GM12801 (cell line): ENCODE data around the gene MUSTN1.

Source experiments
- CTCF ChIP-seq: IDR thresholded peaks from one replicate; pipeline ENCODE4 v1.5.1; 2011; ENCODE audit warnings: control low read depth; ENCODE audit not compliant: insufficient read length; ENCODE audit errors: extremely low read depth

Gene MUSTN1

DNA sequence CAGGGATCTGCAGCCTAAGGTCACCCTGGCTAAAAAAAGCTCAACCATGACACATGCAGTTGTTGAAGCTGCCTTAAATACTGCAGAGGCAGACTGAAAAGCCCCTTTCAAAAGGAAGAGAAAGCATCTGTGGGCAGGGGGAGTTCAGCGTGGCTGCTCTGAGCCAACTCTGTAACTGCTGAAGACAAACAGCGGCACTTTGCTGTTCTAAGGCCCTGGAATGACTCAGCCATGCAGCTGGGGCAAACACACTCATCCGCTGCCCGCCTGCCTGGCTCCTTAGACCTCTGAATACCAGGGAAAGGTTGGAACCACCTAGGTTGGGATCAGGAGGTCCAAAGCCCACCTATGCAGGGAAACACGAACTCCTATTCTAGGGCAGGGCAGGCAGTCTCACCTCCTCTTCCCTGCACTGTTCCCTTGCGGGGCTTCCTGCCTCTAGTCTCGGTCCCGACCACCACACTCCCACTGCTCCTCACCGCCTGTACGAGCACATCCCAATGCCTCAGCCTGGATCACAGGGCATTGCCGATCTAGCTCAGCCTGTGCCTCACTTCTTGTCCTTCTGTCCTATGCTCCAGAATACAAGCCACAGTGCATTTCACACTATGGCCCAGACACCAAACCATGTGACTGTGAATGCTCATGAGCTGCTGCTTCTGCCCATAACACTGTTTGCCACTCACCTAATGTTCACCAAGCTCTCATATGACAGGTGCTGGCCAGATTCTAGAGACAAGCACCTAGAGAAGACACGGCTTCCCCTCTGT lies 6.6 kb upstream of the MUSTN1 start:
- TF ChIP-seq CTCF, result no peak

- TF ChIP-seq CTCF, result no peak
Observed at GRCh38 chr3:52839892-52840545, 5.2 kb upstream of the MUSTN1 start.

DNA sequence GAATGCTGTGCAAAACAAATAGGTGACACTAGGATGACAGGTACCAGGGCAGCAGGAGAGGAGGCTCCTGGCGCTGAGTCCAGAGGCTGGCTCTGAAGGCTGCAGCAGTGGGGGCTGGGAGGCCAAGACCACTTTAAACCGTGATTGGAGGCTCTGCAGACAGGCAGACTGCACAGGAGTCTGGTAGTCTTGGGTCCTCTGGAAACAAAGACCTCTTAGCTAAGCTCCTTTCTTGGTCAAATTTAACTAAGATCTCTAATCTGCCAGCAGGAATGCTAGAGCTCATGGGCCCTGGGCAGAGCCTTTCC lies 4.4 kb upstream of the MUSTN1 start:
- no peak for TF ChIP-seq CTCF

DNA sequence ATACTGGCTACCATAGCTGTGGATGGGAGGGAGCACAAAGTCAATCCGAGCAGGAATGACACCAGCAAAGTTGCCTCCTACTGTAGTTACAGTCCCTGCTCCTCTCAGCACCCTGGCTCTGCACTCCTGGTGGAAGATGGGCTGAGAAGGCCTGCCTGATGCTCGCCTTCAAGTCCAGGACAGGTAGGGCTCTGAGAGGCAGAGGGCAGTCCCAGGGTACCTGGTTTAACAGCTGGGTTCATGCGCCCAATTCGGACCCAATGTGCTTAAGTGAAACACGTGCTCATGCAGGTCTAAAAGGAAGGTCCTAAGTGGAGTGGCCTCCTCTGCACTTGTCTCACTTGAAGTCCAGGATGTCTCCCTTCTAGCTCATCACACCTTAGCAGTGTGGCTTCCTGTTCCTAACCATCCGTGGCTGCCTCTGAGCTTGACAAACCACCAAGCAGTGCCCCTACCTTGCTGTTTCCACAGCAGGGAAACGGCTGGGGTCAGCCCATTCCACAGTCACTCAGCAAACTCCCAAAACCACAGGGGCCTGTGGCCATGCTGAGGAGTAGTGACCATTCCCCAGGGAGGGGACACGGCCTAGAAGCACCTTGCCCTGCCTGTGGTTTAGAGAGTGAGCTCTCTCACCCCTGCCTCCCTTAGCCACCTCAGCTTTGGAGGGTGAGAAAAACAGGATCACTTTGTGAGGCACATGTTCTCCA lies 3.9 kb upstream of the MUSTN1 start:
- TF ChIP-seq CTCF, result no peak

- no peak for TF ChIP-seq CTCF
Observed at GRCh38 chr3:52836986-52837385, 2.2 kb upstream of the MUSTN1 start.

- TF ChIP-seq CTCF, result no peak
Observed at GRCh38 chr3:52836471-52836845, 1.6 kb upstream of the MUSTN1 start.

DNA sequence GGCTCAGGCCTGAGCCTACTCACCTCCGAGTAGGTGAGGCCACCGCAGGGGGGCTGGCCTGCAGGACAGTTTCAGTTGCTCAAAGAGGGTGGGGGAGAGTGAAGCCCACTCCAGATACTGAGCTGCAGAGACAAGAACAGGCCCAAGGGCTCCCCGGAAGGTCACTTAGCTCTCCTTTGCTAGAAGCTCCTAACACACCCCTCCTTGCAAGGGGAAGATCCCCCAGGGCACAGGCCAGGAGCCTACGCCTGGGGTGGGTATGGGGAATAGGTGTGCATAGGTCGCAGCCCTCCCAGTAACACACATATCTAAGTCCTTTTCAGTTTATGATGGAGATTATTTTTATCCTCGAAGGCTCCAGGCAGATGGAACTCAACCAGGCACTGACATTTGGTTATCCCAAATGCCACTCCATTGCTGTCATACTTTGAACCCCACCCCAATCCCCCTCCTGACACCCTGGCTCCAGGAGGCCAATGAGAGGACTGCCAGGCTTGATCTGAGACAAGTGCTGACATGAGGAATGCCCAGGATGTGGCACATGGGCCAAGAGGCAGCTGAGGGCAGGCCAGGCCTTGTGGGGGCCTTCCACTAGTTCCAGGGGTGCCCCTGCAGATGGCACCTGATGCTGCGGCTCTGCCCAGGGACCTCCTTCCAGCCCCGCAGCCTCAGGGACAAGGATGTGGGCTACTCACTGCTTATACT lies 1.1 kb upstream of the MUSTN1 start:
- TF ChIP-seq CTCF, result no peak
